HG02938 (cell line): Measurements from ENCODE around the gene WBP2NL.
"Not testable (repeated sequence)": the region's sequence is repeated elsewhere in the genome, so short reads cannot be mapped to it uniquely, and the experiment has no call there.

Experiments used
- ATAC-seq: cut with Tn5 transposase; IDR thresholded peaks from one replicate; pipeline ENCODE4 v1.9.1; 2021; ENCODE audit warnings: mild to moderate bottlenecking, moderate library complexity; ENCODE audit not compliant: unreplicated experiment

WBP2NL gene, protein sequence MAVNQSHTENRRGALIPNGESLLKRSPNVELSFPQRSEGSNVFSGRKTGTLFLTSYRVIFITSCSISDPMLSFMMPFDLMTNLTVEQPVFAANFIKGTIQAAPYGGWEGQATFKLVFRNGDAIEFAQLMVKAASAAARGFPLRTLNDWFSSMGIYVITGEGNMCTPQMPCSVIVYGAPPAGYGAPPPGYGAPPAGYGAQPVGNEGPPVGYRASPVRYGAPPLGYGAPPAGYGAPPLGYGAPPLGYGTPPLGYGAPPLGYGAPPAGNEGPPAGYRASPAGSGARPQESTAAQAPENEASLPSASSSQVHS

DNA sequence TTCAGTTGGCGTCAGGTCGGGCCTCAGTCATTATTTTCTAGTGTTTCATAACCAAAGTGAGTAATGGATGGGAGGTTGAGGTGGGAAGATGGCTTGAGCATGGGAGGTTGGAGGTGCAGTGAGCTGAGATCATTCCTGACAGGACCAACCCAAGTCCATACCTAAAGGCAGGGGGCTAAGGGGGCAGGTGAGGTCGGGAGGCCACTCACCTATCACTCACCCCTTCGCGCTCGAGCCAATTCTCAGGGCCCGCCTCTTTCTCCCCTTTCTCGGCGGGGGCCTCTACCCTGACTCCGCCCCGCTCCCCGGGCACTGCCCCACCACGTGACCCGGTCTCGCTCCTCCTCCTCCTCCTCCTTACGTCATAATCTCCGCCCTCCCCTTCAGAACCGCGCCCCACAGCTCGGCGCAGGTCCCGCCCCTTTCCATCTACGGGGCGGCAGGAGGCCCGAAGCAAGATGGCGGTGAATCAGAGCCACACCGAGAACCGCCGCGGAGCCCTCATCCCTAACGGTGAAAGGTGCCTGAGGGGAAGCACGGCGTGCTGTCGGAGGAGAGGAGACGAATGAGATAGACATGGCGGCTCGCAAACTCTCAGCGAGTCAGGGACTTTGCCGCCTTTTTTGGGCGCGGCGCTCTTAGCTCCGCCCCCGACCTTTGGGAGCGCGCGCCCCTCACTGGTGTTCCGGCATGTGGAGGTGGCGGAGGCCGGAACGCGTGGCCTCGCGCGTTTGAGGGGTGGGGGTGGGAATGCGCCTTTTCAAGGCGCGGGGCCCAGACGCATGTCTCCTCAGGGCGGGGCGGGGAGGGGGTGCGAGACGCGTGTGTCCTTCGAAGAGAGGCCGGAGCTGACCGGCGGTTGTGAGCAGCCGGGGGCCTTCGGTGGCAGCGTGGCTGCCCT lies at the start of gene WBP2NL:
Gene WBP2NL (plus strand): TSS at position 428 of the 901 bp plus-strand sequence. CDS start 31 bp downstream, at position 459.
- ATAC-seq: peak; percentile 90

DNA sequence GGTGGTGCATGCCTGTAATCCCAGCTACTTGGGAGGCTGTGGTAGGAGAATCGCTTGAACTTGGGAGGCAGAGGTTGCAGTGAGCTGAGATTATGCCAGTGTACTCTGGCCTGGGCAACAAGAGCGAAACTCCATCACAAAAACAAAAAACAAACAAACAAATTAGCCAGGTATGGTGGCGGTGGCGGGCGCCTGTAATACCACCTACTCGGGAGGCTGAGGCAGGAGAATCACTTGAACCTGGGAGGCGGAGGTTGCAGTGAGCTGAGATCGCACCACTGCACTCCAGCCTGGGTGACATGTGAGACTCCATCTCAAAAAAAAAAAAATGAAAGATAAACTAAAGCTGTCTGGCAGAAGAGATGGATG lies 49.7 kb upstream of the WBP2NL start:
- ATAC-seq: not testable (repeated sequence)

DNA sequence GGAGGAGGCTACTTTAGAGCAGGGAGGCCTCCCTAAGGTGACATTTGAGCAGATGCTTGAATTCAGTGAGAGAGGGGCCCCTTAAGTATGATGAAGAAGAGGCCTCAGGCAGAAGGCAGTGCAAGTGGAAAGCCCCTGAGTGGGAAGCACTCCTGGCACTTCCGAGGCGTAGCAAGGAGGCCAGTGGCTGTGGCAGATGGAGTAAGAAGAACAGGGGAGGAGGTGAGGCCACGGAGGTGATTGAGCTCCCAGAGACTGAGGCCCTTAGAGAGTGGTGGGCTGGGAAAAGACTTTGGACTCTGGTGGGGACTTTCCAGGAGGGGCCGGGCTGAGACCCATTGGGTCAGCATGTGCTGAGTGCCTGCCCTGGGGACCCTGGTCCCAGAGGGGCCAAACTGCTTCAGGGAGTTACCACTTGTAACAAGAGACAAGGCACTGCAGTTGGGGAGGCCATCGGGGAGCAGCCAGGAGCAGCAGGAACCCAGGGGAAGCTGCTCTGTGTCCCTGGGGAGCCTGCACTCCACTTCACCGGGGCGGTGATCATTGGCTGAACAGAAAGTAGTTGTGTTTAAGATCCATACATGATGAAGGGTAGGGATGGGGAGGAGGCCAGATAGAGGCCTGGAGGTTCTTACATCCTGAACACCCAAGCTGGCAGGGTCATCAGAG lies 49.2 kb upstream of the WBP2NL start:
- no peak for ATAC-seq

DNA sequence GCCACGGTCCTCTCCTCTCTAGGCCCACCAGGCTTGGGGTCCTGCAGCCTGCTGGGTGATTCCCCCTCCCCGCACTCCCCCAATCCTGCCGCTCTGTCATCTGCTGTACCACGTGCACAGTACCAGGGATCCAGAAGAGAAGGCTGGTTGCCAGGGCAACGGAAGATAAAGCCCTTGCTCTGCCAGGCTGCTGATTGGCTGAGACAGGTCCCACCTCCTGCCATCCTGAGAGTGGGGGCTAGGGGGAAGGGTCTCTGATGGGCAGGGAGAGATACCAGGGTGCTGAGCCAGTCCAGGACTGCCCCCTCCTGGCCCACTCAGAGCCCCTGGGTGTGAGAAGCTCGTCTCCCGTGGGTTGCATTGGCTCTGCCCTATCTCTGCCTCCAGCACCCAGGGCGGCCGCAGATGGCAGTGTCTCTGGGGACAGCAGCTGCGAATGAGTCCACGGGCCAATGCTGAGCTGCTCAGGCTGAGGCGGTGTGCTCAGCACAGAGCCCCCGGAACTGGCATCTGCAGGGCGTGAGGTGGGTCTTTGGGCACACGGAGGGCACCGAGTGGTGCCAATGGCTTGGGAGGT lies 46.6 kb upstream of the WBP2NL start, which contains the start of gene SMIM45:
Gene SMIM45 (plus strand): TSS at position 253 of the 577 bp plus-strand sequence.
- ATAC-seq: no peak

DNA sequence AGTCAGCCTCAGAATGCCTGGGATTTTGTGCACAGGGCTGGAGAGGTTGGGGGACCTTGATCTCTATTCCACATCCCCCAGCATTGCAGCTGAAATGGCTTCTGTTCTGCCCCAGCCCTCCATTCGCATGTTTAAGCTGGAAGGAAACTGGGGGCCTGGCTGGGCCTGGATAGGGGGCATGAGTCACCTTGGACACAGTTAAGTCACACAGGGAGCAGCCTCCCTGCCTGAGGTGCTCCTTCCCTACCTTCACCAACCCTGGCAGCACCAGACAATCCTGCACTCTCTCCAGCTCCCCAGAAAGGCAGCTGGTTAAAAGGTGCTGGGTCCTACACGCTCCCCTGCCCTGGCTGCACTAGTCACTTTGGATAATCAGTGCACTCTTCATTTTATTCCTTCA lies 45.9 kb upstream of the WBP2NL start:
- ATAC-seq: no peak

DNA sequence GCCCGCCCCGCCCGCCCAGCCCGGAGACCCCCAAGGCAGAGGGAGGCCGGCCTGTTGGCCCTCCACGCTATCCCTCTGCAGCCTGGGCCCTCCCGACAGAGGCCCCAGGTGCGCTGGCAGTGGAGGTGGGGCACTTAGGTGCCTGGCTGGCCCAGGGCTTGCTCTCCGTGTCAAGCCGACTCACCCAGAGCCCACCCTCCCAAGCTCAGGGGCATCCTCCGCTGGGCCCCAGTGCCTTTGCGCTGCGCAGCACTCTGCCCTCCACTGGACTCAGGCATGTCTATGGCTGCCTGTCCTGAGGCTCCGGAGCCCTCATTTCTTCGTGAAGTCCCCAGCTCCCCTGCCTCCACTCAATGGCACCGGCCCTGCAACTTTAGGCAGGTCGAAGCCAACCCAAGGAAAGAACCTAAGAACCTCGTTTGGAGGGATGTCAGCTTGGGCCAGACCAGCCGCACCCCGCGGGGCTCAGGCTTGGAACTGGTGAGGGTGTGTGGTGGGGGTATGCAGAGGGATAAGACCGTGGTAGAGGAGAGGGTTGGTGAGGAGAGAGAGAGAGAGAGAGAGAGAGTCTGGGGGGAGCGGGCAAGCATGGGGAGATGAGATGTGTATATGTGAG lies 40.5 kb upstream of the WBP2NL start:
- no peak for ATAC-seq

DNA sequence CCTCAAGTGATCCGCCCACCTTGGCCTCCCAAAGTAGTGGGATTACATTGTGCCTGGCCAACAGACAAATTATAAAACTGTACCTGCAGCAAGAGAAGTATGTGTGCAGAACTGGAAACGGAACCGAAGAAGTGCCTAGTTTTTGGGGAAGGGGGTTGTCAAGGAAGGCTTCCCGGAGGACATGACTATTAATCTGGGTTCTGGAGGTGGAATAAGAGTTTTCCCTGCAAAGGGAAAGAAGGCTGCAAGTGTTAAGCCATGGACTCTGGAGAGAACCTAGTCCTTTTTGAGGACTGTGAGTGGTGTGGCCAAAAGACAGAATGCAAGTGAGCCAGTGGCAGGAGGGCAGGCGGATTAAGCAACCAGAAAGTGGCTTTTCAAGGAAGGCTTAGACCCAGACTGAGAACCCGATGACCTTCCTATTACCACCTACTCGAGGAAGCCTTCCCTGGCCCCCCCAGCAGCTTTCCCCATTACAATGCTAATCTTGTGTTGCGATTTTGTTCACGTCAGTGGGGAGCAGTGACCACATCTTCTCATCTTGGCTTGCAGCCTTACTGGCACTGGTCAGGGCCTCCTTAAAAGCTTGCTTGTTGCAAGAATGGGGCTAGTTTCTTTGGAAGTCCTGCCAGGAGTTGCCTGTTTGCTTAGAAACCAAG lies 35.0 kb upstream of the WBP2NL start:
- no peak for ATAC-seq

DNA sequence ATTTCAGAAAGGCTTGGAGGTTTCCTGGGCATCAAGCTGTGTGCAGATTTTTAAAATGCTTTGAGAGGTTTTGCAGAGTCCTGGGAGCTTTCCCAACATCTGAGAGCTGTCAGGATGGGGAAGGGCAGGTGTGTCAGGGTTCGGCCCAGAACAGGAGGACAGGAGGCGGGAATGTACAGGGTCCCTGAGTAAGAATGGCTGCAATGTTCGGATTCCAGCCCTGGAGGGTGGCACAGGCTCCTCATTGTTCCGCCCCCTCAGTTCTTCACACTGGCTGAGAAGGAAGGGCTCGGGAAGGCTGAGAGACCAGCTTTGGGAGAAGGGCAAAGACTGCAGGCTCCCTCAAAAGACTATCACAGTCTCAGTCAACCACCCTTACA lies 34.5 kb upstream of the WBP2NL start:
- no peak for ATAC-seq

DNA sequence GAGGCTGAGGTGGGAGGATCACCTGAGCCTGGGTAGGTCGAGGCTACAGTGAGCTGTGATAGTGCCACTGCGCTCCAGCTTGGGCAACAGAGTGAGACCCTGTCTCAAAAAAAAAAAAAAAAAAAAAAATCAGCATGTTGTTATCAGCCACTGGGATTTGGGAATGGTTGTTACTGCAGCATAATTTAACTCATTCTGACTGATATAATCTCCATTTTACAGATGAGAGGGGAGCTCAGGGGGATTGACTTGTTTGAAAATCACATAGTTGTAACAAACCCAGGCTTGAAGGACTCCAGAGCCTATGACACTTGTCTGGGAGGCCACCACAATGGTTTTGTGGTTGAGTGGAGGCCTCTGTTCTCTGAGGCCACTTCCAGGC lies 32.4 kb upstream of the WBP2NL start:
- no peak for ATAC-seq

DNA sequence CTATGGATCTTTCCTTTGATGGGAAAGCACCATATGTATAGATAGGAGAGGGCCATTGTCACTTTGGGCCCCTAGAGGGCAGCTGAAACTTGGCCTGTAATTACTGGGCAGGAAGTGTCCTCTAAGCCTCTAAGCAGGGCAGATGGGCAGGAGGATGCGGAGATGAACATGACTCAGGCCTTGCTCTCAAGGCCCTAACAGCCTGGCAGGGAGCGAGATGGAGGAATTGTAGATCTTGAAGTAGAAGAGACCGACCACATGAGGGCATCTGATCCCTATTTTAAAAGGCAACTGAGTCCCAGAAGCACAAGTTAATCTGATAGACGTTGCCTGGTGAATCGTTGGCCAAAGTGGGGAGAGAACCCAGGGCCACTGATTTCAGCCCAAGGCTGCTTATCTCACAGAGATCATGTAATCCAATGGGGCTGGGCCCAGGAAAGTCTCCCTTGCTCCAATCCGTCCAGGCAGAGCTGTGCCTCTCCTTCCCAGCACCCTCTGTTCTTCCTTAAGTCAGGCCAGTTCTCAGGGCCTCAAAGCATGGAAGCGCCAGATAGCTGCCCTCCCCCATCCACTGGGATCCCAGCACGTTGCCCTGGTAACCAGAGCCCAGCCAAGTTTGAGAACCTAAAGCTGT lies 31.9 kb upstream of the WBP2NL start:
- no peak for ATAC-seq

DNA sequence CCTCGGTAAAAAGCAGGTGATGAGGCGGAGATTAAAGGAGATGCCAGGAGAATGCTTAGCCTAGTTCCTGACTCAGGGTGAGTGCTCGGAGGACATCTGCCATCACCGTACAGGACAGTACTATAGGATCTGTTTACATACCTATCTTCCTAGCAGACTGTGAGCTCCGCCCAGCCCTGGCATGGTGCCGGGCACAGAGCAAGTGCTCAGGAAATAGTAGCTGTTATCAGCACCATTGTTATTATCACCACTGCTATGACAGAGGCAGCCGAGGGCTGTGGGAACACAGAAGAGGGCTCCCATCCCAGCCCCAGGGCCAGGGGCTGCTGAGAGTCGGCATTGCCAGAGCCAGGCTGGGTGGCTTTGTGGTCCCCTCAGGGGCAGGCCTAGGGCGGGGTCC lies 30.0 kb upstream of the WBP2NL start:
- no peak for ATAC-seq

DNA sequence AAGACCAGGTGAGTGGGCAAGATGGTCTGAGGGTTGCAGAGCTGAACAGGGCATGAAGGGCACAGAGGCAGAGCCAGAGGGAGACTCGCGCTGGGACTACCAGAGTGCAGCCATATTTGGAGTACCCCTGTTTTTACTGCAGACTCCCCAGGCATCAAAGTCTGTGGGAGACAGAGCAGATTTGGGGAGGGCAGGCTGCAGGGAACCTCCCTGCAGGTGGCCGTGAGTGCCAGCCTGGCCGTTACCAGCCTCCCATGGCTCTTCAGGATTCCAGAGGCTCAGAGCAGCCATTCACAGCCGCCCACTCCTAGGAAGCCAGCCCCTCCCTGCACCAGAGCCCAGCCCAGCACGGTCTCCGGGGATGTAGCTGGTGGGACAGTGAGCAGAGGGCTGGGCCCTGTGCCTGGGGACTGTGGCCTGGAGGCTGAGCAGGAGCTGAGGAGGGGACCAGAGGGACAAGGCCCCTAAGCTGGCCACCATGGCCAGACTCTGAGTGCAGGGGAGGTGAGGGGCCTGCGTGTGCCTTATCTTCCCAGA lies 29.4 kb upstream of the WBP2NL start, which contains the start of gene SEPTIN3:
Gene SEPTIN3 (plus strand): TSS at position 334 of the 537 bp plus-strand sequence. CDS start 2,050 bp downstream, outside the sequence.
- no peak for ATAC-seq

DNA sequence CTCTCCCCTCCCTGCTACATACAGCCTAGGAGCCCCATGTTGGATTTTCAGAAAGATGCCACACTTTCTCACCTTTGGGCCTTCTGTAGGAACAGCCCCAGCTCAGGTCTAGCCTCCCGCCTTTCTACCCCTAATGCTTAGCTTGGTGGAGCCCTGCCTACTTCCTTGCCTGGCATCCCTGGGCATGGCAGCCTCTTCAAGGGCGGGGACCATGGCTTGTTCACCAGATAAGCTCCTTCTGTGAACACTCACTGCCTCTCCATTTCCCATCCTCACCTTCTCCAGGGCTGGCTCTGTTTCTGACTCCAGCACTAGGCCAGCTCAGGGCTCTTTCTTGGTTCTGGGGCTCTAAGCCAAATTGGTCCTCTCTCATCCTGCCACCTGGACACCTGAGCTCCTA lies 28.0 kb upstream of the WBP2NL start:
- ATAC-seq: no peak

DNA sequence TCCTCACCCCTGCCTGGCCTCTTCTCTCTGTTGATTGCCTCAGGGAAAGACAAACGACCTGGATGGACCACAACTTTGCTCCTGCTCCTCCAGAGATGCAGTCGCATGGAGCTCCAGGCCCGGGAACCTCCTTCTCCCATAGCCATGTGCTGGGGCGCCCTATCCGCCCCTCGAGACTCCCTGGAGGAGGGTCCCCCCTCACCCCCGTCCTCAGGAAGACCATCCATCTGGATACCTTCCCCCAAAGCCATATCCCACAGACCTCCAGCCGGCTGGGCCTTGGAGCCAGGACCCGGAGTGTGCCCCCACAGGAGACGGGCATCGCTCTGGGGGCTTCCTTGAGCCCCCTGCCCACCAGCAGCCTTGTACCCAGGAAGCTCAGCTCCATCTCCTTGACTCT lies 27.2 kb upstream of the WBP2NL start:
- ATAC-seq: no peak

DNA sequence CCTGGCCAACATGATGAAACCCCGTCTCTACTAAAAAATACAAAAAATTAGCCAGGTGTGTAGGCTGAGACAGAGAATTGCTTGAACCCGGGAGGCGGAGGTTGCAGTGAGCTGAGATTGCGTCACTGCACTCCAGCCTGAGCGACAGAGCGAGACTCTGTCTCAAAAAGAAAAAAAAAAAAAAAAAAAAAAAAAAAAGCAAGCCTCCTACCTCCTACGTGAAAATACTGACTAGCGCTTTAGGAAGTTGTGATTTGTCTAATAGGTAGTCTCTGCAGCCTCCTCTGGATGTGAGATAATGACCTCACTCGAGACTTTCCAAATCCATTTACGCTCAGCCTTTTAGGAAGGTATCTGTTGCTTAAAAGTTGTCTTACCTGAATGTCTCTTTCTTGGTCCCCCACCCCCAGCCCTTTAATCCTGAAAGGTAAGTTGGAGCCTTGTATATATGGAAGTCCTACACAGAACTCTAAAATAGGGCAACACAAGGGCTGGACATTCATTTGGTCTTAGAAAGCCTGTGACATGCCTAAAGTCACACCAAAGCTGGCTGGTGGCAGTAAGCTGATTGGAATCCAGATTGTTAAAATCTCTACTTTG lies 23.8 kb upstream of the WBP2NL start:
- no peak for ATAC-seq

DNA sequence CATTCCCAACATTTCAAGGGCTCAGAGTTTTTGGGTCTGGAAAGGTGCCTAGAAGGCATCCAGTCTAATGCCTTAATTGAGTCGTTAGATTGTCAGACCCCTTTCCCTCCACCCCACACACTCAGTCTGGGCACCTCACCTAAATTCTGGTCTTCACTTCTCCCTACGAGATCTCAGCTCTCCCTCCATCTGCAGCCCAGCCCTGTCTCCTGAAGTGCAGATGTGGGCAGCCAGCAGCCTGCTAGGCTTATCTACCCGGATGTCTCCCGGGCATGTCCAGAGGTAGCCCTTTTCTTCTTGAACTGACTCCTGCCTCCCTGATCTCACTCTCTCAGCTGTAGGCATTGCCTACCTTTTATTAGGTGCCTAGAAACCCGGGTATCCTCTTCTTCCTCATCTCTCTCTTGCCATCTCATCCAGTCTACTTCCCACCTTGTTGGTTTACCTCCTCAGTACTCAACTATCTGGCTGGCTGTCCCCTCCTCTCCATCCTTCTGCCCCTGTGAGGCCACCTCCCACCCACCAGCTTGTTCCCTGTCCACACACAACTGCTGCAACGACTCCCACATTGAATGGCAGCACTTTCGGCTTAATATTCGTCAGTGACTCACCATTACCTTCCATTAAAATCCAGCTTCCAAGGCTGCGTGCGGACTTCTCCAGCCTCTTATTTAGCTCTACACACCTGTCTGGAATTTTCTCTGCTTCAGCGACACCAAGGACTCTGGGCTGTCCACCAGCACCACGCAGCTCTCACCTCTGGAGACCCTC lies 23.1 kb upstream of the WBP2NL start:
- no peak for ATAC-seq

DNA sequence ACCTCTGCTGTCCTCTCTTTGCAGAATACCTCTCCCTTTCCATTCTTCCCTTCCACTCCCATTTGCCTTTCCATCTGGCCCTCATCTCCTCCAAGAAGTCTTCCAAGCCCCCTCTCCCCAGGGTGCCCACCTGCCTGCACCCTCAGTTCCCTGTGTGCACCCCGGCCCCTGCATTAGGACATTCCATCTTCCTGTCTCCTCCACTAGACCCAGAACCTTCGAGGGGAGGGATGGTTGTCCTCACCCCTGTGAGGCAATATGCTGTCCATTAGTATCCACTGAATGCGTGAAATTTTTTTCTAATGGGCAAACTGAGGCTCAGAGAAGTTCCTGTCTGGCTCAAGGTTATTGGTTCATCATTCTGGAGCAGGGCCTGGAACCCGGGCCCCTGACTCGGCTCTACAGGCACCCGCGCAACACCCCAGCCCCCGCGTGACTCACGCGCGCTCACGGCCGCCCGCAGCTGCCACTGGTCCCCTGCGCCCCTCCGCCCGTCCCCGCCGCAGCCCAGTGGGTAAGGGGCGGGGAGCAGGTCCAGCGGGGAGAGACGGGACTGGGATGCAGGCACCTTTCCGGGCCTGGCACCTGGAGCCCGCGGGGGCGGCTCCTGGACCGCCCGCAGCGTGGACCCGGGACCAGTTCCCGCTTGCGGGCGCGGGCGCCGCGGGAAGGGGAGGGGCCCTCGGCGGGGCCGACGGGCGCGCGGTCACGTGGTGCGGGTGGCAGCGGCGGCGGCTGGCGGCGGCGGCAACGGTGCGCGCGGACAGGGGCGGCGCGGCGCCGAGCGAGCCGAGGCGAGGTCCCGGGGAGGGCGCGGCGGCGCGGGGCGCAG lies 22.3 kb upstream of the WBP2NL start:
- ATAC-seq: no peak
